ENCODE data around the gene ITIH2.
A peak's percentile ranks its signal among the peaks of the same experiment; 100 is the strongest.
"Not testable (repeated sequence)": the region's sequence is repeated elsewhere in the genome, so short reads cannot be mapped to it uniquely, and the experiment has no call there.

ITIH2 gene

DNA sequence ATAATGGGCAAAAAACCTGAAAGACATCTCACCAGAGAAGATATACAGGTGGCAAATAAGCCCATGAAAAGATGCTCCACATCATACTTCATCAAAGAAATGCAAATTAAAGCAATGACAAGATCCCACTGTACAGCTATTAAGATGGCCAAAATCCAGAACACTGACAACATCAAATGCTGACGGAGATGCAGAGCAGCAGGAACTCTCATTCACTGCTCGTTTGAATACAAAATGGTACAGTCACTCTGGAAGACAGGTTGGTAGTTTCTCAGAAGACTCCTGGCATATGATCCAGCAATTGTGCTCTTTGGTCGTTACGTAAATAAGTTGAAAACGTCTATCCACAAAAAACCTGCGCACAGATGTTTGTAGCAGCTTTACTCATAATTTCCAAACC, 49.1 kb downstream of the ITIH2 start:
- no peak for DNase-seq

DNA sequence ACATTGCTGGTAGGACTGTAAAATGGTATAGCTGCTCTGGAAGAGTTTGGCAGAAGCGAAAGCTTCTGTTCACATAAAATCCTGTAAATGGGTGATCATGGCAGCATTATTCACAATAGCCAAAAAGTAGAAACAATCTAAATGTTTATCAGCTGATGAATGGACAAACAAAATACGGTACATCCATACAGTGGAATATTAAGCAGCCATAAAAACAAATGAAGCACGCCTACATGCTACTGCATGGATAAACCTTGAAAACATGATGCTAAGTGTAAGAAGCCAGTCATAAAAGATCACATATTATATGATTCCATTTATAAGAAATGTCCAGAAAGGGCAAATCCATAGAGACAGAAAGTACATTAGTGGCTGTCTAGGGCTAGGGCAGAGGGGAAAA, 52.0 kb downstream of the ITIH2 start:
- DNase-seq, result no peak

DNA sequence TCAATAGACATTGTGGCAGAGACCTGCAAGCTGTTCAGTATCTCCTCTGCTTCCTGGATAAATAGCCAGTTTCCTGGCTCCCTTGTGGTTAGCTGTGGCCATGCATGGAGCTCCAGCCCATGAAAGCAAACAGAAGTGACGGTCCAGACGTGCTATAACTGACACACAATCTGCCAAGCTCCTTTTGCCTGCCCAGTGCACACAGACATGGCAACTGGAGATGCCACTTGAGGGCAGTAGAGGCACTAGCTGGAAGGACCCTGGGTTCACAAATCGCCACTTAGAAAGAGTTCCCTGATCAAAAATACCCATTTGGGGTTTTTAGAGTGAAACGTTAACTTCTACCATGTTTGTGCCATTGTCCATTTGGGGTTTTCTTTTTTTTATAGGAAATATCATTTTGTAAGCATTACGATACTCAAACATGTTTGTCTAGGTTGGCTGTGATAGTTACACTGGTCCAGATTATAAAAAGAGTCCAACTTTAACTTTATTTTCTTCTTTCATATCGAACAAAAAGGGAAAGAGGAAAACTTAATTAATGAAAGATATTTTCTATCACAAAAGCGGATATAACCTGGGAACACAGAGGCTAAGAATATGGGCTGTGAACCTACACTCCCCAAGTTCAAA, 53.4 kb downstream of the ITIH2 start:
- no peak for DNase-seq

DNA sequence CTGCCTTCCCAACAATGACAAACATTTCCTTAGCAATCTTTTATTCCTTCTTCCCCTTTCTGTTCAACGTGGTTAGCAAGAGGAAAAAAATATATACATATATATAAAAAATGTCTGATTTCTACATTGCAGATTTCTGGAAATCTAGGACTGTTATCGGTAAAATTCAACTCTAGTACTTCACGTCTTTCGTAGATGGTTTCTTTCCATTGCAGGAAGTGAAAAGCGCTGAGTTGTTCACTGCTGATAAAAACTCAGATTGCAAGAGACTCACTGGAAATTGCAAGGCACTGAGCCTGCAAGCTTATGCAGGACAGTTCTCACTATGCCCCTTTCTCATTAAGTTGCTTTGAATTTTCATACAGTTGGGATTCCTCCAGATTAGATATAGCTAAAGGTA, 60.8 kb downstream of the ITIH2 start:
- DNase-seq, result no peak

DNA sequence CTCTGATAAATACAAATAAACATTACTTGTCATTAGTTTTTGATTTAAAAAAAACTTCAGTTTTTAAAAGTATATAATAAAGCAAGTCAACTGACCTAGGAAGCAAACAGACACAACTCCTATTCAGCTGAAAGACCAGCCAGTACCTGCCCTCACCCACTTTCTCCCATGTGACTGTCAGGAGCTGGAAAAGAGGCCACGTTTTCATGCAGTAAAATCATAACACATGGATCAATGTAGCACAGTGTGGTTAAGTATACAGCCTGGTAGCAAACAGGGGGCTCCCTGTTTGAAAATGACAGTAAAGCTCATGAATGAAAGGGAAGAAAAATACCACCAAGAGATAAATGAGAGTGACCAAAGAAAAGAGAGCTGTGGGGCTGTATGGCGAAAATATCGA, 63.1 kb downstream of the ITIH2 start:
- no peak for DNase-seq

DNA sequence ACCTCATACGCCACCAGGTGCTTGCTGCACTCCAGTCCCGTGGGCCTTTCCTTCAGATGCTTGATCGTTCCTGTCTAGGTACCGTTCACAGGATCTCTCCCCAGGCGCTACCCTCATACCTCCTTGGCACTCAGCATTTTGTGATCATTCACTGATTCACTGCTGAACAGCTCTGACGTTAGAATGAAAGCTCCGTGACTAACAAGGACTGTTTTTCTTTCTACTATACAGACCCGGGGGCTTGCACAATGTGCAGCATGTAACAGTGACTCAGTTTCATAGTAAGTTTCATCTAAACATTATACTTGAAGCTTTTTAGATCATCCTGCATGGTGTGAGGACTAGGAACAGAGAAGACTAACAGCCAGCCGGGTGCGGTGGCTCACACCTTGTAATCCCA, 64.1 kb downstream of the ITIH2 start:
- DNase-seq, result no peak

DNA sequence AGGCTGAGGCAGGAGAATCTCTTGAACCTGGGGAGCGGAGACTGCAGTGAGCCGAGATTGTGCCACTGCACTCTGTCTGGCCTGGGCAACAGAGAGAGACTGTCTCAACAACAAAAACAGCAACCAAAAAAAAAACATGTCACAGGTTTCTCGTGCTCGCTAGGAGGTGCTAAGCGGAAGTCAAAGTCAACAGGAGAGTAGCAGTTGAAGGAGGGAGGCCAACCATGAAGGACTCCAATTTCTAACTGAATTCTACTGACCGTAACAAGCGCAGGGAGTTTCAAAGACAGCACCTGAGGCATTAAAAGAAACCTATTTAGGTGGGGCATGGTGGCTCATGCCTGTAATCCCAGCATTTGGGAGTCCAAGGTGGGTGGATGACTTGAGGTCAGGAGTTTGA, 65.3 kb downstream of the ITIH2 start:
- no peak for DNase-seq

DNA sequence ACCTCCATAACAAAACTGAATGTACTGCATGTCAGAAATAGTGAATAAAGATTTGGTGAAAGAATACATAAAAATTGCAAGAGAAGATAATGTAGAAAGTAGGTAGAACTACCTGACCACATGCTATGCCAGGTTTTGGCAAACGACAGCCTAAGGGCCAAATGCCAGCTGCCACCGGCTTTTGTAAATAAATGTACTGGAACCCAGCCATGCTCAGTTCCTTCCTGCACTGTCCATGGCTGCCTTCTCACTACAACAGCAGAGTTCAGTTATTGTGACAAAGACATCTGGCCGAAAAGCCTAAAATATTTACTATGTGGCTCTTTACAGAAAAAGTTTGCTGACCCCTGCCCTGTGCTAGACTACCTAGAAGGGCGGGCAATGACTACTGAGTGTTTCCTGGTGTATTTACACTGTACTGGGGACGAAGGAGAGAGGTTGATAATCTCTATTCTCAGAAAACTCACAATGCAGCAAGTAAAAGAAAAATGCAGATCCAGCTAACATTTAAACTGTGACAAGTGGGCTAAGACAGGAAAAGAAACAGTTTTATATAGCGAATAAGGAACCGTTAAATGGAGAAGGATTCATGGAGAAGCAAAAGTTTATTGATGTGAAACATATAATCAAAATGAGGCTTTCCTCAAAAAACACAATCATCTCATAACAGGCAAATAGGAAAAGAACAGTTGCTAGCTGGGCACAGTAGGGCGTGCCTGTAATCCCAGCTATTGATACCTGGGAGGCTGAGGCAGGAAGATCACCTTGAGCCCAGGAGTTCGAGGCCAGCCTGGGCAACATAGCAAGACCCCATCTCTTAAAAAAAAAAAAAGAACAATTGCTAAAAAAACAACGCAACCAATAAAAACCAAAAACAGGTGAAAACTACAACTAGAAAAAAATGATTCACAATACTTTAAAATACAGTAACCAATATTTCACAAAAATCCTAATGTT, 71.0 kb downstream of the ITIH2 start:
- DNase-seq, result no peak

DNA sequence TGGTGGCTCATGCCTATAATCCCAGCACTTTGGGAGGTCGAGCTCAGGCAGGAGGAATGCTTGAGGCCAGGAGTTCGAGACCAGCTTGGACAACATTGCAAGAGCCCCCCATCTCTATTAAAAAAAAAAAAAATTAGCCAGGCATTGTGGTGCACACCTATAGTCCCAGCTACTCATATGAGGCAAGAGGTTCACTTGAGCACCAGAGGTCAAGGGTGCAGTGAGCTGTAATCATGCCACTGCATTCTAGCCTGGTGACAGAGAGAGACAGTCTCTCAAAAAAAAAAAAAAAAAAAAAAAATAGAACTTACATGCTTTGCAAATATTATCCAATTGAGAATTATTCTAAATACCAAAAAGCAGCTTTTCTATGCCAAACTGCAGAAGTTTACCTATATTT, 73.7 kb downstream of the ITIH2 start:
- DNase-seq, result no peak

DNA sequence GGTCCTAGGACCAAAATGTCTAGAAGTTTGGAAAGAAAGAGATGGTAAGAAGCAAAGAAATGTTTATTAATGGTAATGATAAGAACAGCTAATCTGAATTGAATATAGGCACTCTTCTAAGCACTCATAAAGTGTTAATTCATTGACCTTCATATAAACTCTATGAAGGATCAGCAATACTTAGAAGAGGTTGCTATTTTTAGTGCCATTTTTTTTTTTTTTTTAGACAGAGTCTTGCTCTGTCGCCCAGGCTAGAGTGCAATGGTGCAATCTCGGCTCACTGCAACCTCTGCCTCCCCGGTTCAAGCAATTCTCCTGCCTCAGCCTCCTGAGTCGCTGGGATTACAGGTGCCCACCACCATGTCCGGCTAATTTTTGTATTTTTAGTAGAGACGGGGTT, 79.1 kb downstream of the ITIH2 start:
- DNase-seq, result not testable (repeated sequence)

DNA sequence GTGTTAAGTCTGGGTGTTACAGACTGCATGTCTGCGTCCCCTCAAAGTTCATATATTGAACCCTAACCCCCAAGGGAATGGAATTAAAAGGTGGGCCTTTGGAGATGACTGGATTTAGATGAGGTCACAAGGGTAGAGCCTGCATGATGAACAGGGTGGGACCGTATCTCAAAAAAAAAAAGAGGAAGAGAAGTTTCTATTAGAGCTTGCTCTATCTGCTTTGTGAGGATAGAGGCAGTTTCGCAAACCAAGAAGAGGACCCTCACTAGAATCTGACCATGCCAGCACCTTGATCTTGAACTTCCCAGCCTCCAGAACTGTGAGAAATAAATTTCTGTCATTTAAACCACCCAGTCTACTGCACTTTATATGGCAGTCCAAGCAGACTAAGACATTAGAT, 83.3 kb downstream of the ITIH2 start:
- DNase-seq, result no peak

DNA sequence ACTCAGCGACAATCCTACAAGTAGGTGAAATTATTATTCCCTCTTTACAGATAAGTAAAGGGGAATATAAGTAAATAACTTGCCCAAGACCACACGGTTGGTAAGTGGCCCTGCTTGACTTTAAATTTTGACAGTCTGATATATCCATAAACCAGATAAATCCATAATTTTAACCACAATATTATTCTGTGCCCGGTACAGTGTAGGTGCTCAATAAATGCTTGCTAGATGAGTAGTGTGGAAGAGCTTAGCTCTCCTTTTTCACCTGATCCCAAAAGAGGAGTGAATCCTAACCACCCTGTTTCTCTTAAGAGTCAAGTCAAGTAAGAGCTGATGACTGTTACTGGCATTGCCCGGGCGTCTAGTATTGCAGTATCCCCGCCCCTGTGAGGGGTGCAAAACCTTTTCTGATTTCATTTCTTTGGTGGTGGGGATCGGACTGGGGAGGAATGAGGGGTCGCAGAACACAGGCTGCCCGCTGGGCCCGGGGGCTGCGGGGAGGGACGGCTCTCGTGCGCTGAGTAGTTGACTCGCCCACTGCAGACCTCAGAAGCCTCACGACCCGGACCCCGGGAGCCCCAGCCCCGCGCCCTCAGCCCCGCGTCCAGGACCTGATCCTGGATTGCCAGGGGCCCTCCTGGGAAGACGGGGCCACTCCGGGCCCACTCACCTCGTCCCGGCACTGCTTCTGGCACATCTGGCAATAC, 84.2 kb downstream of the ITIH2 start:
- no peak for DNase-seq

DNA sequence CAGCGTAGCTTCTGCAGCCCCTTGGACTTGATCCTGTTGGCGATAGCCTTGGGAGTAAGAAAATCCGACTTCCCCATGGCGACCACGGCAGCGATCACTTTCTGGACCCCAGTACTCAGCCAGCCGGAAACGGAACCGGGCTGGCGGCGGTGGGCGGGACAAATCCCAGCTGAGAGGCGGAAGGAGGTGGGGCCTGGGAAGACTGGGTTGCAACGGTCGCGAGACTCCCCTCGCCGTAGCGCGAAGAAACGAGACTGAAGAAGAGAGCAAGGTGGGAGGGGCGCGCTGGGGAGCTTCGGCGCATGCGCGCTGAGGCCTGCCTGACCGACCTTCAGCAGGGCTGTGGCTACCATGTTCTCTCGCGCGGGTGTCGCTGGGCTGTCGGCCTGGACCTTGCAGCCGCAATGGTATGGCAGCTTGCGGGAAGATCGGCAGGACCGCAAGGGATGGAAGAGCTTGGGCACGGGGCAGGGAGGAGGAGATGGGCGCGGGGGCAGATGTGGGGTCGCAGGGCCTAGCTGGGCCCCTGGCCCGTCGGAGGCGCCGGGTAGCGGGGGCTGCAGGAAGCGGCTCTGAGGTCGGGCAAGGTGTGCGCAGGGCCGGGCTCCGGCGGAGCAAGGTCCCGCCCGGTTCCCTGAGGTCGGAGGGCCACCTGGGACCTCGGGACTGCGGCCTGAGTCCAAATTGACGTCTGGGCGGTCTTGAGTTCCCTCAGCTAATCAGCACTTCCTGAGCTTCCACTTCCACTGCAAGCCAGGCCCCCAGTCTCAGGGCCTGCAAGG, 84.9 kb downstream of the ITIH2 start, which contains the start of the genes ATP5F1C and KIN:
ATP5F1C (plus strand) TSS at position 321 of the 782 bp plus-strand sequence; CDS start at position 352, 31 bp downstream.
KIN (minus strand) TSS at position 137 of the 782 bp plus-strand sequence; CDS start at position 77, 60 bp downstream.
- DNase-seq, result peak; percentile 96

DNA sequence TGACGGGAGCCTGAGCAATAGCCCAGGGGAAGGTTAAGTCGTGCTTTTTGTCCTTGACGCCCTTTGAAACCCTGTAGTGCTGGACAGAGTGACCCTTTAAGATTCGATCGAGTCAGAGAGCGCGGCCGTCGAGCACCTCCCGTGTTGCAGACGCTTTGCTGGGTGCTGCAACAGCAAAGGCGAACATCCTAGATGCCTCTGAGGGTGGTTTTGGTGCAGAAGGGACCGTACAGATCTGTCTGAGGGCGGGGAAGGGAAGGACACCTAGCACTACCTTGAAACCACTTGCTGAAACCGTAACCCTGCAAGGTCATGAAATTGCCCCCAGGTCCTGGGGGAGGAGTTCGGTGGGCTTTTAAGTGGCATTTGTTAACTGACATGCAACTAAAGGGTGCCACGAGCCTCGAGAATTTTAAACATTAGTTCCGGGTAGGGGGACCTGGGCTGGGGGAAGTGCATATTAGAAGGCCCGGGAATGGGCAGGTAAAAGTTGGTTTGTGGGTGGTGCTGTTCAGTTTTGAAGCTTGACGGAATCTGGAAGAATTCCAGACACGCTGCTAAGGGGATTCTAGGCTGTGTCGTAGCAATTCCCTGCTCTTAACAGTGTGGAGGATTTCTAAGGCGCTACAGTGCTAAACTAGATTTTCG, 85.6 kb downstream of the ITIH2 start:
- no peak for DNase-seq

DNA sequence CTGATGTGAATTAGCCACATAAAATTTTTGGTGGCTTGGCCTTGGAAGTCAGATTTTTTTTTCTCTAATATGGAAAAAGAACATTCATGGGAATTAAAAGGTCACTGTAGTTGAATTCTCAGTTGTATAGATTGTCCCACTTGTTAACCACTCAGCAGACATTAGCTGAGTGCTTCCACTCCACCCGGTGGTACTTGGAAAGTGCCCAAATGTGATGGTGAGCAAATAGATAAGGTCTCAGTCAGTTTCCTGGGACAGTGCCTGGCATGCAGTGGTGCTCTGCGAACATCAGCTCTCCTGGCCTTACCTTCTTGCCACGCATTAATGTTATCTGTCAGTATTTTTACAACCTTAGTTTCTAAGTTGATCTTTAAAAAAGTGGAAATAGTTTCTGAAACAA, 86.3 kb downstream of the ITIH2 start:
- no peak for DNase-seq

DNA sequence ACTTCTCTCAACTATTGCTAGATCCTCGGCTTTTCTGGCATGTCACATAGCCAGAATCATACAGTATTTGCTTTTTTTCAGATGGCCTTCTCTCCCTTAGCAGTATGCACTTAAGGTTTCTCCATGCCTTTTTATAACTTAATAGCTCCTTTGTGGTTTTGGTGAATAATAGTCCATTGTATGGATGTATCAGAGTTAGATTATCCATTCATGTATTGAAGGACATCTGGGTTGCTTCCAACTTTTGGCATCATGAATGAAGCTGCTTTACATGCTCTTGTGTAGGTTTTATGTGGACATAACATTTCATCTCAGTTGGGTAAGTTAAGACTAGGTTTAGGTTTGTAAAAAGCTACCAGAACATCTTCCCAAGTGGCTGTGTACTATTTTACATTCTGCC, 89.4 kb downstream of the ITIH2 start:
- DNase-seq, result no peak

DNA sequence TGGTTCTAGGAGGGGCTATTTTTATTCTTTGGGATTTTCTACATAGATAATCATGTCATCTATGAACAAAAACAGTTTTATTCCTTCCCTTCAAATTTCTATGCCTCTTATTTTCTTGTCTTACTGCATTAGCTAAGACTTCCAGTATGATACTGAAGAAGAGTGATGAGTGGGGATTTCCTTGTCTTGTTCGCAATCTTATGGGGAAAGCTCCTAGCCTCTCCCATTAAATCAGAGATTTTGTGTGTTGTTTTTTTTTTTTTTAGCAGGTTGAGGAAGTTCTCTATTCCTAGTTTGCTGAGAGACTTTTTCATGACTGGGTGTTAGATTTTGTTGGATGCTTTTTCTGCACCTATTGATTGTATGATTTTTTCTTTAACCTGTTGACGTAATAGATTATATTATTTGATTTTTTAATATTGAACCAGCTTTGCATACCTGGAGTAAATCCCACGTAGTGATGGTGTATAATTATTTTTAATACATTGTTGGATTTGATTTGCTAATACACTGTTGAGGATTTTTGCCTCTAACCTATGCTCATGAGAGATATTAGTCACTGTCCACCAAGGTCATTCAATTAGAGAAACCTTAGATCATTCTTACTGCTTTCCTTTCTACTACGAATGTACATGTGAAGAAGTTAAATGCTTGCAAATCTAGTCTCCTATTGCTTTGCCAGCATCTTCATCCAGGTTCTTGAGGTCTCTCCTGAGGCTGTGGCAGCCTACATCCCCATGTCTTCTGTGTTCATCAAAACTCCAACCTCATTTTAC, 91.3 kb downstream of the ITIH2 start:
- no peak for DNase-seq

DNA sequence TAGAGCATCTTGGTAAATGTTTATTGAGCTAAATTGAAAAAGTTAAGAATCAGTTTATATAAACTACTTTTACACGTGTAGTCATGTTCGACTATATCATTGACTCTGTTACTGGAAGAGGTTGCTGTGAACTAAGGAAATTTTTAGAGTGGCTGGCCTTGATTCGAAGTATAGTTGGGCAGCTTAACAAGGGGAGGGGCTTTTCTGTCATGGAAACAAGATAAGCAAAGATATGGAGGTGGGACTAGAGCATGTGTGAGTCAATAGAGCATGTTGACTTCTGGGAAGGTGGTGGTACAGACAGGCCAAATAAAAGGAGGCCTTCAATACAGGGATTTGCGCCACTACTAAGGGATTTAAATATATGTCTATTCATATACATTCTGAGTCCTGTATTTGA, 92.5 kb downstream of the ITIH2 start:
- DNase-seq, result no peak

DNA sequence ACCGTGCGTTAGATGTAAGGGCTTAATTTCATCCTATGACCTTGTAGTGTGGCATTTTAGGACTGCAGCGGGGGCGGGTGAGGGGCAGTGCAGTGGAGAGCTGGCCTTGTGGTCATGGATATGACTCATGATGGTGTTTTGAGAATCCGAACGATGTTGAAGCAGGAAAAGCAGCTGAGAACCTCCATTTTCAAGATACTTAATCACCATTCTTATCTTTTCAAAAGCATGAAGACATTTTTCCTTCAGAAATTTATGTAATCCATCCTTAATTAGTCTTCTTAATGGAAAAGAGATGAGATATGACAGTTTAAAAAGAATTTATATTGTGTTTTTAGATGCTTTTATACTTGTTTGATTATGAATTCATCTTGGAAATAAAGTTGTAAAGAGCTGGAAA, 94.5 kb downstream of the ITIH2 start:
- DNase-seq, result no peak

Measured in stimulated activated CD4-positive, alpha-beta T cell treated with anti-CD3 and anti-CD28 coated beads, Interleukin-12 subunit alpha, Interleukin-12 subunit beta, amount 100 ng/mL, for 4 hours (primary cell).